ACHN (cell line): ENCODE measurements around the gene MATN1.

ENCODE experiments used
- DNase-seq: peaks from one replicate; pipeline ENCODE4 v3.0.0-alpha.2; 2015
- in situ Hi-C: cut with HindIII; loops from 2 replicates; pipeline ENCODE4 v1.10.0; 2017; ENCODE audit warnings: low sequenced_read_pairs, low pct_ligation_motif_present, low pct_unique_long_range_greater_than_20kb

Gene MATN1

DNA sequence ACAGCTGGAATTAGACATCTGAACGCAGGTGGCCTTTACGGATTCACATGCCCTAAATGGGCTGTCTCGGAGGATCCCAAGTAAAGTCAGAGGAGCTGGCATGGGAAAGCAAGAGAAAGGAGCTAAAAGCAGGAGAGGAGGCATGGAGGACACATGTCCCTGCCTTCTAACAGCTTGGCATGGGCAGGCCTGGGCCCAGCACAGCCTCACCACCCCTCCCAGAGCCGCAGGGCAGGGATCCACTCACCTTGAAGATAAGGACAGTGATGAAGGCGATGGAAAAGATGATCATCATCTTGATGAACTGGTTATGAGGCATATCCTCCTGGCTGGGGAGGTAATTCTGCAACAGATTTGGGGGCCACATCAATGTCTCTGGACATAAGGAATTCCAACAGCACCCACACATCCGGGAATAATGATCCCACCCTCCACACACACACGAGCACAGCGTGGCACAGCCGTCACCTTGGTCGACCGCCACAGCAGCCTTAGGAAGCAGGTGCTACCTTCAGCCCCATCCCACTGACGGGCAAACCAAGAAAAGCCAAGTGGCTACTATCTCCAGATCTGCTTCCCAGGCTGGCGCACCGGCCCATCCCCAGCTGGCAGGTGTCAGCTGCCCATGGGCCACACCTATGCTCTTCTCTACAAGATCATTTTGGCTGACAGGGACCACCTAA lies 14.1 kb upstream of the MATN1 start:
- in situ Hi-C loops, result no loop called here

DNA sequence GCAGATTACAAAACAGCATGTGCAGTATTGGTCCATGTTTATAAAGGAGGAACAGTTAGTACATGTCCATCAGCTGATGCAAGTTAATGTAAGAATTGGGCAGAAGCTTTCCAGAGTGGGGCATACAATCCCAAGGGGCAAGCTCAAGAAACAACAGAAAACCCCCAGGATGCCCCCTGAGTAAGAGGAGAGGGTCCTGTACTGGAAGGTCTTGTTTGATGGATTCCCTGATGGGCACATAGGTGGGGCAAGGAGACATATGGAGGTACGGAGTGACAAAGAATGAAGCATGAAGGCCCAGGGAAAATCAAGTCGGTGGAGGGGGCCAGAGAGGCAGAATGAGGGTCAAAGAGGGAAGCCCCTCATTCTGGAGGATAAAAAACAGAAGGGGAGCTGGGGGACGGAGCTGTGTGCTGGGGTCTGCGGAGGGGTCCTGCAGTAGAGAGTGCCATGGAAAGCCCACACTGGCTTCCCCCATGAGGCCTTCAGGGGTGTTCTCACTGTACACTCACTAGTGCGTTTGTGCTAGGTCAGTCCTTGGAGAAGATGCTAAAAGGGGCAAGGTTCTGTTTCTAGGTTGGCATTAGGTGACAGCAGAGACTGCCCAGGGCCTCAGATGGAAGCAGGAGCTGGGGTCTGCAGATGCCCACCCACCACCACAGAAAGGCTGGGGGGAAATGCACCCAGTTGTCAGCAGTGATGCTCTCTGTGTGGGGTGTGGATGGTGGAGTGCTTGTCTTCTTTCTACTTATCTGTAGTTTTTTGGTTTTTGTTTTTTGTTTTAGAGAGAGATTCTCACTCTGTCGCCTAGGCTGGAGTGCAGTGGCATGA lies 12.5 kb upstream of the MATN1 start:
- in situ Hi-C loops, result no loop called here

More for the DNA sequence above, 14.1 kb upstream of the MATN1 start:
- DNase-seq, result no peak

DNA sequence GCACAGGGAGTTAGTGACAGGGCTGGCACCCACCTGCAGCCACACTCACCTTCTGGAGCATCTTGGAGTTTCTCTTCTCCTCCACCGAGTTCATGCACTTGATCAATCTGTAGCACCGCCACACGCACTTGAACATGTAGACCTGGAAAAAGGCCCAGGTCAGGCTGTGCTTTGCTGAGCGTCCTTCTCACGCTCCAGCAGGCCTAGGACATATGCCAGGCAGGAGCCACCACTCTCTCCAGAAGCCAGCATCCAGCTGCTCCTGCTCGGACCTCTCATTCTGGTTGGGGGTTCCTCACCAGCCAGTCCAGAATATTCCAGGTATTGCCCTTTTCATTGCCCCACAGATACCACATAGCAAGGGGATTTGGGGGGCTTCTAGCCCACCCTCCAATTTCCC lies 11.7 kb upstream of the MATN1 start:
- DNase-seq, result no peak
- in situ Hi-C loops, result no loop called here

More for the DNA sequence above, 12.5 kb upstream of the MATN1 start:
- no peak for DNase-seq

DNA sequence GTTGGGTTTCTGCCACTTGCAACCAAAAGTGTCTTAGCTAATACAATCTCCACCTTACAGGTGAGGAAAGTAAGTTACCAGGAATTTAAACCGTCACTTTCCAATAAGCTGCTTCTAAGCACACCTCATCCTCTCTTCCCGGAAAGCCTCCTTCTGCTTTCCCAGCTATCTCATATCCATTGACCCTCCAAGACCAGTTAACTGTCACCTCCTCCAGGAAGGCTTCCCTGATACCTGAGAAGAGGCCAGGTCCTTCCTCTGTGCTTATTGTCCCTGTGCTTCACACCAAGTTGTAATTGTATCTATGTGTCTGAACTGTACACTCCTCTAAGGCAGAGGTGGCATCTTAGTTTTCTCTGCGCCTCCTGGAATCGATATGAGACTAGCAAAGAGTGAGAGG lies 11.2 kb upstream of the MATN1 start:
- DNase-seq, result no peak
- in situ Hi-C loops, result no loop called here

DNA sequence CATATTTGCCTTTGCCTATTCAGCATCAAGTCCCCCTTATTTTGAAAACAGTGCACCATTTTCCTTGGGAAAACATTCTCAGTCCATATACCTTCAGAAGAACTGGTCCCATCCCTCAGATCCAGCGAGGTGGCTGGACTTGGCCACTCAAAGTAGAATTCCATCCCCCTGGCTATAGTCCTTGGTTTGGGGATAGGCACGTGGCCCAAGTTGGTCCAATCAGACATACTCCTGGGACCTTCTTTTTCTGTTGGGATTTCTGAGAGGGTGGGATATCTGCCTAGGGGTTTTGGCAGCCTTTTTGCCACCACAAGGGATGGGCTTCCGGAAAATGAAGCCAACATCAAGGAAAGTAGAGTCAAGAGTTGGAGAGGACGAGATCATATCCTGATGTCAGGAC lies 10.7 kb upstream of the MATN1 start:
- in situ Hi-C loops, result no loop called here
- DNase-seq, result no peak

DNA sequence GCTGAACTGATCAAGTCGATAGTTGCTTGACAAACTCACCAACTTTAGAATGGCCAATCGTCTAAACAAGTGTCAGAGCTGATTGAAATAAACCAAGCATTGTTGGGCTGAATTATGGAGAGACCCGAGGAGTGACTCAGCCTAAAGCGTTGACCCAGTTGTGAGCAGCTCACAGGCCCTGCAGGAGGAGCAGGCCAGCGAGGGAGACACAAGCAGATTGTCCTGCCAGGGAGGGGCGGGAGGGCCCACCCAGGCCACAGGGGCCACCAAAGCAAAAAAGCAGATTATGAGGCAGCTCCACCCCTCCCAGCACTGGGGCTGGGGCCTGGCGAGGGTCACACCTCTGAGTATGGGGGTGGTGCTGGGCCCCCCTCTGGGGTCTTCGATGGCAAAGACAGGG lies 10.1 kb upstream of the MATN1 start:
- in situ Hi-C loops, result no loop called here
- DNase-seq, result no peak

DNA sequence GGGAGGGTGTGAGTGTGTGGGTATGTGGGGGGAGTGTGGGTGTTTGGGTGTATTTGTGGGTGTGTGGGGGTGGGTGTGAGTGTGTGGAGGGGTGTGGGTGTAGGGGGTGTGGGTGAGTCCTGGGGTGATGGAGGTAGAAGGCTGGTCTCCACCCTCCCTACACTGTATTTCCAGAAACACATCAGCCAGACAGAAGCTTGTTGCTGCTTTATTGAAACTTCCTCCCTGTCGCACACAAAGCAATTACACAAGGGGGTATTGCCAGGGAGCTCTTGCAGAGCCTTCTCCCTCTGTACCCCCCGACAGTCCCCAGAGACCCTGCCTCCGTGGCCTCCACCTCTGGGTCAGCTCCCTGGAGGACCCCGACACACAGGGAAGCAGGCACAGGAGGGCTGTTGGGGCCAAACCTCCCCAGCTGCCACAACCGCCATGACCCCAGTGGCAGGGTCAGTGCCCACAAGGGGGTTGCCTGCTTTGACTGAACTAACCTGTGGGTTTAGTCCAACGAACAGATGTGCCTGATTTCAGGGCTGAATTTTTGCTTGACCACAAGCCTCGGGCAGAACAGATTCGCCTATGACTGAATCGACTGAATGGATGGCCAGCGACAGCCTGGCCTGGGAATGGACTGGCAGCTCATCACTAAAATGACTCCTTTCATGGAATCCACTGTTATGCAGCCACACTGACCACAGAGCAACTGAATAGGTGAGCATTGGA lies 9.1 kb upstream of the MATN1 start:
- DNase-seq, result no peak
- in situ Hi-C loops, result no loop called here

DNA sequence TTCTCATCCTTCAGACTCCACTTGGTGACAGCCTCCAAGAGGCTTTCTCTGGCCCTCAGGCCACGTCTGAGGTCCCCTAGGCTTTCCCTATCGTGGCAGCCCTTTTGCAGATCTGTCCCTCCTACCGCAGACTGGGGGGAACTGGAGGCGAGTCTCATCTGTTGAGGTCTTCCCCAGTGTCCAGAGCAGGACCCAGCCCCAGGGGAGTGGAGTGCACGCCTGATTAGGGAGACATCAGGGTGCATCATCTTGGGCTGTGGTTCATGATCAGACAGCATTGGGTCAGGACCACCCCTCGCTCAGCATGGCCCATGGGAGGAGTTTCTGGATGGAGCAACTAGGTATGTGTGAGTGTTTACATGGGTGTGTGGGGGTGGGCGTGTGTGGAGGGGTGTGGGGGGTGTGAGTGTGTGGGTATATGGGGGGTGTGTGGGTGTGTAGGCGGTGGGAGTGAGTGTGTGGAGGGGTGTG lies 8.5 kb upstream of the MATN1 start:
- DNase-seq, result no peak
- in situ Hi-C loops, result no loop called here

DNA sequence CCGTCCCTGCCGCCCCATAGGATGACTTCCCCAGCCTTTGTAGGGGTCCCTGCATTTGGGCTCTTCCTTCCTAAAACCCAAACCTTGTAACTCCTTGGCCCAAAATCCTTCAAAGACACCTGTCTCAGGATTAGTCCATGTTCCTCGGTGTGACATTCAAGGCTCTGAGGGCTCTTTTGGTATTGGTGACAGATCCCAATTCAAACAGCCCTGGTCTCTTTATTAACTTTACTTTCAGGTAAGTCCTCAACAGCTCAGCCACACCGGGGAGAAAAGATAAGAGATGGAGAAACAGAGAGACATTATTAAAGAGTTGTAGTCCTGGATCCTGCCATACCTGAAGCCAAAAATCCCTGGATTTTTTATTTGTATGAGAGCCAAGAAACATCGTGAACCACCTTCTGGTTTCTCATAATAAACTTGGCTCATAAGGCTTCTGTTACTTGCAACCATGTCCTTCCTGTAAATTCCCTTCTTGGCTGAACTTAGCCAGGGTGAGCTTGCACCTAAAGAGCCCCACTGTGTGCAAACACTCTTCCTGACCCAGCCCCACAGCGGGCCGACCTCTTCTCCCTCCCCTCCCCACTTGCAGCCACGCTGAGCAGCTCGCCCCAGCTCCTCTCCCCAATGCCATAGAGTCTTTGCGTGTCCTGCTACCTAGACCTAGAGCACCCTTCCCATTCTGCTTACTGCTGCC lies 7.9 kb upstream of the MATN1 start:
- DNase-seq, result no peak
- in situ Hi-C loops, result no loop called here

DNA sequence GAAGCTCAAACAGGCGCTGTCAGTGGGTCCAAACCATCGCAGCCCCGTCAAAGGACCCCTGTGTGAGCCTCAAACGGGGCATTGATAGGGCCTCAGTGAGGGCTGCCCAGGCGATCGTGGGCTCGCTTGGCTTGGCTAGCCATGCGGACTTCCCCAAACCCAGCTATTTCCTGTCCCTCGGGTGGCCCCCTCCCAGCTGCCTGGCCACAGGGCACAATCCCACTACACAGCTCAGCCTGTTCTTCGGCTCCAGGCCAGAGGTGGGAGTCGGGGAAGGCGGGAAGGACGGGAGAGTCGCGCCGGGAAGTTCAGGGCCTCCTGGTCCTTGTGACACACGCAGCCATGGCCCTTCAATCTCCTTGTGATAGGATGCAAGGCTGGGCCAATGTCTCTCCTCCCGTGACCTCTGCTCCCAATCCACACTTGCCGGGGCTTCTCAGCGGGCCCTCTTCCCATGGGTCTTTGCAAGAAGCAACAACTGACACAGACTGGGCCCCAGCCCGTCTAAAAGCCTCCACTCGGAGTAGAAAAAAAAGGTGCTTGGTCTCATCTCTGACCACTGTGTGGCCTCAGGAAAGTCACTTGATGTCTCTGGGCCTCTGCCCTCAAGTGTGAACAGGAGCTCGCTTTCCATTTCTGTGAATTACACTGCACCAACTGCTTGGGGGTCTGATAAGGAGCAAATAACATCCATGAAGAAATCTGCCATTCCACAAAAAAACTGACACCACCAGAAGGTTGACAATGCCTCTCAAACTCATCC lies 7.1 kb upstream of the MATN1 start:
- peak; percentile 36 for DNase-seq
- in situ Hi-C loops, result no loop called here

DNA sequence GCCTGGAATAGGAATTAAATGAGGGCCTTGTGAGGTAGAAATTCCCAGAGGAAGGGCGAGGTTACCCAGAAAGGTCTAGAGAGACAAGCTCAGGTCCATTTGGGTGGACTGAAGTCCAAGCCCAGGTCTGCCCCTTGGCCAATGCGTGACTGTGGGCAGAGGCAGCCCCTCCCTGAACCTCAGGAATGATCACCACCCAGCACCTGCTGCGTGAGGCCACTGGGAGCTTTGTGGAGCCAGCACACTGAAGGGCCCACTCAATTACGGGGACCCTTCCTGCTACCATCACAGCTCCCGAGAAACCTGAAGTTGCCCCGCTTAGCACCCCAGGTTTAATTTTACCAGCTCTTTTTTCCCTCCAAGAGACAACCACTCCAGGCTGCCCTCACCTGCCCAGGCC lies 6.5 kb upstream of the MATN1 start:
- no peak for DNase-seq
- in situ Hi-C loops, result no loop called here

DNA sequence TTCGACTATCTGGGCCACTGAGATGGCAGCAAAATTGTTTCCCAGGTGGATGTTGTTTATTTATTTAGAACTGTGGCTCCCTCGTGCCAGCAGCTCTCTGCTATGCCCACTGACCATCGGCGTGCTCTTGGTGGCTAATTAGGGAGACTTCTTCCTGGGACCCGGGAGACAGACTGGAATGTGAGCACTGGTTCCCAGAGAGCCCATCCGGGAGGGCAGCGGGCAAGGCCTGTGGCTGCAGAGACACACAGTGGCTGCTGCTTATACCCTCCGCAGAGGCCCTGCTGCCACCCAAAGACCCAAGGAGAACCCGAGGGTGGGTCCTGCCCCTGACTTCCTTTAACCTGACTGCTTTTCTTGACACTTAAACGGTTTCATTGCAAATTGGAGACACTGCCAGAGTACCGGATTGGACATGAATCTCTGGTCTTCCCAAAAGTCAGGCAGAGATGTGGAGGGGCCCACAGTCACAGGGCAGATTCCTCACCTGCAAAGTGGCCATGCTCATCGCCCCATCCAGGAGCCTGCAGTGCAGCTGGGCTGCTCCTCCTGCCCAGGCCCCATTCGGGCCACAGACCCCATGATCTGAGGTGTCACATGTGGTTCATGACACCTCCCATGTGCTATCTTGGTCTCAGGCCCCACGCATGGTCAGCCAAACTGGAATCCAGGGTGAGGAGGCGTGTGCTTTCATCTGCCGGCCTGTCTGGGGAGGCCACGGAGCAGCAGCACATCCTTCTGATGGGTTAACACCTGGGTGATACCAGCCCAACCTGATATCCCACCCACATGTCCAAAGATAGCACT lies 5.7 kb upstream of the MATN1 start:
- DNase-seq, result no peak
- in situ Hi-C loops, result no loop called here

DNA sequence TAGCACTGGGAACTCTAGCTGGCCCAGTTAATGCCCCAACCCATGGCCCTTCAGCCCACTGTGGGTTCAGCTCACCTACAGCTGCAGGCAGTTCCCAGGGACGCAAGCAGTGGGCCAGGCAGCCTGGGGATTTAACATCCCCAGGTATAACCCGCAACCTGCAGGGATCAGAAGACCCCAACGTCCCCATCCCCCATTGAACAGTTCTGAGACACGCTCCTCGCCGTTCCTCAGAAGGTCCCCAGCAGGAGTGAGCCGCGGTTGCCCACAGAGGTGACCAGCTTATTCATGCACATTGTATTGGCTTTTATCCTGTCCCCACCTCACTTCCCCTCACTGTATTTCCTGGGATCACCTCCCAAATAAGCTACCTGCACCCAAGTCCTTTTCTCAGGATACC lies 5.0 kb upstream of the MATN1 start:
- no peak for DNase-seq
- in situ Hi-C loops, result no loop called here

DNA sequence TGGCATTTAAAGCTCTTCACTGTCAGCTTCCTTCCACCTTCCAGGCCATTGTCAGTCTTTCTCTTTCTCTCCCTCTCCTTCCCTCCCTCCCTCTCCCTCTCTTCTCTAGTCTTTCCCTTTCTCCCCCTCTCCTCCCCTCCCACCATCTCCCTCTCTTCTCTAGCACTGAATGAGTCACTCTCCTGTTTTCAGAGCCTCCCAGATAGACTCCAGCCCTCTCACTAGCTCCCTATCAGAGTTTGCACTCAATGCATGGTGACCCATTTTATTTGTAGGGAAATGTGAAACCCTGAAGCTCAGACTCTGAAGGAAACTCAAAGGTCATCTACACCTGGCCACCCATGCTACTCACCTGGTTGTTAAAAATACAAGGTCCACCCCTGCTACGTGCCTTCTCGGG lies 4.4 kb upstream of the MATN1 start:
- in situ Hi-C loops, result no loop called here
- peak; percentile 40 for DNase-seq

DNA sequence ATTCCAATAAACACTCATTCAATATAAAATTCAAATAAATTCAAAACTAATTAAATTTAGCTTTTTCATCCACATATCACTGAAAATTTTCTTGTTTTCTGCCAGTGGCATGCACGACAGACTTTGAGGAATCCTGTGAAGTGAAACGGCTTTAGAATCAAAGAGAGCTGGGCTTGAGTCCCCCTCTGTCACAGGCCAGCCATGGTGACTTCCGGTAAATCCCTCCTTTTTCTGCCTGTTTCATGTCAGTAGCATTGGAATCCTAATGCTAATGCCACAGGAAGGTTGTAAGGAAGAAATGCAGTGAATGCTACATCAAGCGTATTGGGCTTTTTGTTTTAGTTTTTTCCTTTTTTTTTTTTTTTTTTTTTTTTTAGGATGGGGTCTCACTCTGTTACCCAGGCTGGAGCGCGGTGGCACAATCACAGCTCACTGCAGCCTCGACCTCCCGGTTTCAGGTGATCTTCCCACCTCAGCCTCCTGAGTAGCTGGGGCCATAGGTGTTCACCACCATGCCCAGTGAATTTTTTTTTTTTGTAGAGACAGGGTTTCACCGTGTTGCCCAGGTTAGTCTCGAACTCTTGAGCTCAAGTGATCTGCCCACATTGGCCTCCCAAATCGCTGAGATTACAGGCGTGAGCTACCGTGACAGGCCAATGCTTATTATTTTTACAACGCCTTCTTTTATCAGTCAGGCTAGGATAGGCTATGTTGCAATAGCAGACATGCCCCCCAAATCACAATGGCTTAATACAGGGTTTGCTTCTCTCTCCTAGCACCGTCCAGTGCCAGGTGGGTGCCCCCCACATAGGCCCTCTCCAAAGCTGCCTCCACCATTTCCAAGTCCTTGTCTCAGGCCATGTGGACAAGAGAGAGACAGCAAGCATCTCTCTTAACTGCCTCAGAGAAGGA lies 3.6 kb upstream of the MATN1 start:
- DNase-seq, result no peak
- in situ Hi-C loops, result no loop called here

DNA sequence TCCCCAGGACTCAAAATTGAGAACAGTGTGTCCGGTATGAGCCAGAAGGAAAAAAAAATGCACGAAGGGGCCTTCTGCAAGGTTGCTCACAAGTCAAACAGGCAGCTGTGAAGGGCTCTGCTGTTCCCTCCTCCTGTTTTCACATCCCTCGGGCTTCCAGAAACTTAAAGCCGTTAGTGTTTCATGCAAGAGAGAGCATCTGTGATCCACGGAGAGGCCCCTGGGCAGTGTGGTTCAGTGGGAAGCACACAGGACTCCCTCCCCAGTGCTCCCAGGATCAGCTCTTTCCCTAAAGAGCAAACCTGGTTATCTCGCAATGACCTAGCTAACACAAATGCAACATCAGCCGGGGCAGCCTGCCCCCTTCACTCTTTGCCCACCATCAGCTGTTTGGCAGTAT lies 2.9 kb upstream of the MATN1 start:
- DNase-seq, result no peak
- in situ Hi-C loops, result no loop called here
